A549 (cell line): ENCODE measurements around the gene NEDD4L. TPM values are rescaled to one million over a fixed set of nuclear protein-coding genes. Genes with fewer than 3 reads are reported as not detected.

Experiments
- ATAC-seq, 2 experiments: fragments of 200-7000 bp in 1 of 2; fragments of >200 bp in 1 of 2; cut with Nextera tagmentation in 1 of 2; cut with Tn5 transposase in 1 of 2; 3 replicates each; pipeline versions ENCODE4 v1.8.0 to v1.9.1; 2018 to 2020; ENCODE audit warnings: mild to moderate bottlenecking in 1 of 2, moderate library complexity in 1 of 2
- CTCF ChIA-PET: fragments of 300-600 bp; sonication (Branson Sonifier 250); formaldehyde crosslinking; extraction: SDS; loops from one replicate; lab custom pipeline; 2021; ENCODE audit warnings: antibody characterized with exemption, inconsistent platforms; lab: Yijun Ruan, JAX
- POLR2A ChIA-PET: fragments of 350-600 bp; formaldehyde crosslinking; extraction: SDS; loops from one replicate; lab custom pipeline; 2021; ENCODE audit warnings: antibody characterized with exemption, inconsistent platforms; lab: Yijun Ruan, JAX
- DNase-seq, 2 experiments: peaks; one replicate each; pipeline versions ENCODE4 v3.0.0 to v3.0.0-alpha.2; 2011 to 2016; ENCODE audit warnings: low read depth in 1 of 2, low spot score in 1 of 2
- FAIRE-seq: peaks from 2 replicates; lab custom pipeline; 2011; peaks lifted over from hg19 to GRCh38; lab: Jason Lieb, UNC
- H3K27ac ChIP-seq, 2 experiments: fragments of >200 bp; sonication (Bioruptor Twin); formaldehyde crosslinking; 3 replicates each; pipeline ENCODE4 v1.5.1; 2016 to 2017
- H3K4me1 ChIP-seq: fragments of >200 bp; sonication (Bioruptor Twin); formaldehyde crosslinking; 3 replicates; pipeline ENCODE4 v1.6.1; 2016
- H3K4me2 ChIP-seq: fragments of >200 bp; sonication (Bioruptor Twin); formaldehyde crosslinking; 3 replicates; pipeline ENCODE4 v1.6.1; 2016
- H3K4me3 ChIP-seq: fragments of >200 bp; sonication (Bioruptor Twin); formaldehyde crosslinking; 3 replicates; pipeline ENCODE4 v1.5.1; 2016
- H3K9me3 ChIP-seq: fragments of >200 bp; sonication (Bioruptor Twin); formaldehyde crosslinking; 3 replicates; pipeline ENCODE4 v1.6.1; 2016
- BCL3 ChIP-seq: fragments of >200 bp; sonication (Bioruptor Twin); formaldehyde crosslinking; IDR thresholded peaks from 3 replicates; pipeline ENCODE4 v1.6.1; 2016
- BHLHE40 ChIP-seq: IDR thresholded peaks from 2 replicates; pipeline ENCODE4 v1.6.1; 2012; ENCODE audit warnings: low read depth, low read length, inconsistent platforms
- CBX2 ChIP-seq: fragments of 200-600 bp; sonication (generic); IDR thresholded peaks from 2 replicates; pipeline ENCODE4 v1.6.1; 2016; ENCODE audit warnings: low read depth, mild to moderate bottlenecking, borderline replicate concordance
- CHD2 ChIP-seq: fragments of 150-350 bp; IDR thresholded peaks from 2 replicates; pipeline ENCODE4 v1.6.1; 2014; ENCODE audit warnings: low read length; ENCODE audit not compliant: partially characterized antibody
- E2F6 ChIP-seq: IDR thresholded peaks from 2 replicates; pipeline ENCODE4 v1.6.1; 2012; ENCODE audit warnings: low read depth, borderline replicate concordance
- EHF ChIP-seq: fragments of 250-450 bp; sonication (Bioruptor Pico); IDR thresholded peaks from 2 replicates; pipeline ENCODE4 v1.5.0; 2020; ENCODE audit warnings: mild to moderate bottlenecking
- EHMT2 ChIP-seq: fragments of 200-600 bp; sonication (generic); IDR thresholded peaks from 2 replicates; pipeline ENCODE4 v1.6.1; 2016; ENCODE audit warnings: antibody characterized with exemption, low read depth, mild to moderate bottlenecking, moderate library complexity
- GATA3 ChIP-seq: IDR thresholded peaks from 2 replicates; pipeline ENCODE4 v1.6.1; 2012; ENCODE audit warnings: borderline replicate concordance
- HDAC2 ChIP-seq: fragments of 200-600 bp; sonication (generic); IDR thresholded peaks from 2 replicates; pipeline ENCODE4 v1.6.1; 2016
- HOXB13 ChIP-seq: fragments of 250-450 bp; sonication (Bioruptor Pico); IDR thresholded peaks from 2 replicates; pipeline ENCODE4 v1.5.0; 2020; ENCODE audit warnings: low read depth, mild to moderate bottlenecking, moderate library complexity
- KDM1A ChIP-seq: fragments of 200-600 bp; sonication (generic); IDR thresholded peaks from 2 replicates; pipeline ENCODE4 v1.6.1; 2016; ENCODE audit warnings: low read depth, mild to moderate bottlenecking
- KDM5A ChIP-seq: fragments of 200-600 bp; sonication (generic); IDR thresholded peaks from 2 replicates; pipeline ENCODE4 v1.6.1; 2016; ENCODE audit warnings: antibody characterized with exemption, mild to moderate bottlenecking
- MYC ChIP-seq: IDR thresholded peaks from 2 replicates; pipeline ENCODE4 v1.6.1; 2012; ENCODE audit warnings: mild to moderate bottlenecking, inconsistent platforms, low read length, improper control_type of control experiment, borderline replicate concordance
- NFE2L2 ChIP-seq: fragments of 150-350 bp; conservative IDR thresholded peaks from 2 replicates; pipeline ENCODE4 v1.6.1; 2014; ENCODE audit warnings: low read length
- NPAS2 ChIP-seq: fragments of 250-450 bp; sonication (Bioruptor Pico); IDR thresholded peaks from 2 replicates; pipeline ENCODE4 v1.8.0; 2022; ENCODE audit warnings: mild to moderate bottlenecking, moderate library complexity, borderline replicate concordance
- PBX3 ChIP-seq: IDR thresholded peaks from 2 replicates; pipeline ENCODE4 v1.6.1; 2012
- RAD21 ChIP-seq, 2 experiments: fragments of >200 bp in 1 of 2; sonication (Bioruptor Twin) in 1 of 2; formaldehyde crosslinking in 1 of 2; IDR thresholded peaks in 1 of 2; conservative IDR thresholded peaks in 1 of 2; 2 replicates in 1 of 2; 3 replicates in 1 of 2; pipeline ENCODE4 v1.6.1; 2012 to 2018; ENCODE audit warnings: inconsistent platforms in 1 of 2
- RARB ChIP-seq: fragments of 250-450 bp; sonication (Bioruptor Pico); IDR thresholded peaks from 2 replicates; pipeline ENCODE4 v1.8.0; 2021; ENCODE audit warnings: mild to moderate bottlenecking, moderate library complexity
- RFX5 ChIP-seq: fragments of 450-650 bp; IDR thresholded peaks from 2 replicates; pipeline ENCODE4 v1.7.1; 2014; ENCODE audit warnings: antibody characterized with exemption, mild to moderate bottlenecking, moderate library complexity
- RNF2 ChIP-seq: fragments of 200-600 bp; sonication (generic); IDR thresholded peaks from 2 replicates; pipeline ENCODE4 v1.6.1; 2016; ENCODE audit warnings: low read depth, mild to moderate bottlenecking, antibody characterized with exemption, moderate library complexity, borderline replicate concordance
- ZFP36 ChIP-seq: fragments of 450-650 bp; IDR thresholded peaks from 2 replicates; pipeline ENCODE4 v1.6.1; 2014; ENCODE audit warnings: borderline replicate concordance; ENCODE audit not compliant: partially characterized antibody
- WGBS: methylation state at CpG from one replicate; pipeline ENCODE4 v1.1.6; 2017; ENCODE audit errors: missing lambda C conversion rate; 5-methylcytosine and 5-hydroxymethylcytosine counted together
- polyA plus RNA-seq, 4 experiments: library from polyadenylated mRNA; depleted of rRNA in 3 of 4; stranded (reverse); fragments of >200 nt; fragmentation: RNase III in 1 of 4; extraction: RNeasy Plus Mini Kit Qiagen cat#74134 plus additional on column Dnase treatment in 1 of 4; gene quantifications; 2 replicates in 3 of 4; 3 replicates in 1 of 4; pipeline ENCODE4 v1.2.3, GENCODE V29; 2011 to 2017

Gene NEDD4L
- polyA plus RNA-seq, 2 of the 4 experiments (the other 2 are of a cell fraction): 18.0 to 36.5 TPM

- no peak for DNase-seq
- TF ChIP-seq CBX2 (no peak), CHD2 (no peak), RAD21 (conservative IDR thresholded peaks at IDR 0.05 in 1 of 2, IDR thresholded peaks at IDR 0.05 in 1 of 2) (no peak), RFX5 (no peak), KDM1A (no peak), GATA3 (no peak), RARB (CRISPR knock-in tag) (no peak), HOXB13 (CRISPR knock-in tag) (no peak)
- no peak overlapping the region for H3K4me3 ChIP-seq
- FAIRE-seq: no peak
- no peaks in the 10 kb centered on the region for H3K4me1 ChIP-seq
- no peak overlapping the region for H3K4me2 ChIP-seq
- CTCF ChIA-PET: no interaction called here
- ATAC-seq: no peak
- H3K9me3 ChIP-seq: no peaks in the 10 kb centered on the region
- WGBS: 94% methylated on average over 5 of the region's 7 CpGs
- H3K27ac ChIP-seq: no peak overlapping the region
- POLR2A ChIA-PET: no interaction called here
These were observed 303.1 kb downstream of the NEDD4L start for GRCh38 chr18:58347135-58347534.

GRCh38 chr18:58348517-58348916 lies 304.5 kb downstream of the NEDD4L start:
- H3K4me2 ChIP-seq: no peak overlapping the region
- POLR2A ChIA-PET: no interaction called here
- DNase-seq (no peak), FAIRE-seq (no peak), ATAC-seq (no peak)
- H3K9me3 ChIP-seq: no peaks in the 10 kb centered on the region
- no peak overlapping the region for H3K27ac ChIP-seq
- H3K4me1 ChIP-seq: no peaks in the 10 kb centered on the region
- 83% methylated on average over 4 of the region's 4 CpGs for WGBS
- TF ChIP-seq HOXB13 (CRISPR knock-in tag) (no peak), EHMT2 (no peak), CBX2 (no peak), KDM5A (no peak), NPAS2 (no peak), BCL3 (no peak), RAD21 (conservative IDR thresholded peaks at IDR 0.05 in 1 of 2, IDR thresholded peaks at IDR 0.05 in 1 of 2) (no peak), GATA3 (no peak), RFX5 (no peak), BHLHE40 (no peak), ZFP36 (no peak), NFE2L2 (no peak)
- CTCF ChIA-PET: interaction anchor here (1.3 to 1.7 kb wide), 2 partner anchors 13 to 27 kb away, joined by 5 read pairs; no protein-coding TSS in a partner anchor
- H3K4me3 ChIP-seq: no peak overlapping the region

- no peak for TF ChIP-seq MYC
- no peak for TF ChIP-seq PBX3
- no peak for TF ChIP-seq RFX5
- no peak for TF ChIP-seq HDAC2
- no peak for TF ChIP-seq RNF2
- no peak for TF ChIP-seq E2F6
- TF ChIP-seq EHF (CRISPR knock-in tag): no peak
- TF ChIP-seq, all 56 proteins: peak for 0
- H3K9me3 ChIP-seq: no peaks in the 10 kb centered on the region
- H3K4me2 ChIP-seq: no peak overlapping the region
- ChIA-PET POLR2A (no interaction called here), CTCF (interaction anchor here (1.3 to 1.7 kb wide), 2 partner anchors 12 to 27 kb away, joined by 5 read pairs; no protein-coding TSS in a partner anchor)
- H3K27ac ChIP-seq: no peak overlapping the region
- 88% methylated on average over 7 of the region's 7 CpGs for WGBS
- no peaks in the 10 kb centered on the region for H3K4me1 ChIP-seq
- H3K4me3 ChIP-seq: no peak overlapping the region
- DNase-seq (no peak), ATAC-seq (no peak), FAIRE-seq (no peak)
These were observed 304.9 kb downstream of the NEDD4L start for GRCh38 chr18:58348951-58349350.
